ENCODE measurements around the gene MTMR12.

Gene MTMR12

GRCh38 chr5:32332966-32333365 lies 20.2 kb upstream of the MTMR12 start:
- DNase-seq (ENCODE audit: low read depth) = no peak
- no peak for TF ChIP-seq CTCF (IDR thresholded peaks at IDR 0.05; ENCODE audit: insufficient read depth, low read depth, low read length, missing control alignments)
- H3K4me3 ChIP-seq (ENCODE audit: low read depth, low read length) = no peak overlapping the region

GRCh38 chr5:32332361-32332760 lies 19.6 kb upstream of the MTMR12 start:
- TF ChIP-seq CTCF (IDR thresholded peaks at IDR 0.05; ENCODE audit: insufficient read depth, low read depth, low read length, missing control alignments) = no peak

DNA sequence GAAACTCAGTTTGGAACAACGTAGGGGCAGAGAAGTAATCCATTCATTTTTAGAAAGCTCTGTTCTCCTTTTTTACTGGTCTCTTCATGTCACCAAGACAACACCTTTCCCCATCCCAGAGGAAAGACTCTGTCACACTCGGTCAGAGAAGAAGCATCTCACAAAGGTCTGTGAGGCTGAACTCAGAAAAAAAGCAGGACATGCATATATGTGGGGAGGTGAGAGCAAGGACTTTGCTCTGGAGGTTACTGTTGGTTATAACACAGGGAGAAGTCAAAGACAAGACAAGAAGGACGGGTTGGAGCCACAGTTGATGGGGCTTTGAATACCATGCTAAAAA lies 19.2 kb upstream of the MTMR12 start:
- DNase-seq (ENCODE audit: low read depth) = no peak
- no peak overlapping the region for H3K4me3 ChIP-seq (ENCODE audit: low read depth, low read length)
- no peak for TF ChIP-seq CTCF (IDR thresholded peaks at IDR 0.05; ENCODE audit: insufficient read depth, low read depth, low read length, missing control alignments)

More at GRCh38 chr5:32332361-32332760, 19.6 kb upstream of the MTMR12 start:
- no peak for DNase-seq (ENCODE audit: low read depth)
- no peak overlapping the region for H3K4me3 ChIP-seq (ENCODE audit: low read depth, low read length)

DNA sequence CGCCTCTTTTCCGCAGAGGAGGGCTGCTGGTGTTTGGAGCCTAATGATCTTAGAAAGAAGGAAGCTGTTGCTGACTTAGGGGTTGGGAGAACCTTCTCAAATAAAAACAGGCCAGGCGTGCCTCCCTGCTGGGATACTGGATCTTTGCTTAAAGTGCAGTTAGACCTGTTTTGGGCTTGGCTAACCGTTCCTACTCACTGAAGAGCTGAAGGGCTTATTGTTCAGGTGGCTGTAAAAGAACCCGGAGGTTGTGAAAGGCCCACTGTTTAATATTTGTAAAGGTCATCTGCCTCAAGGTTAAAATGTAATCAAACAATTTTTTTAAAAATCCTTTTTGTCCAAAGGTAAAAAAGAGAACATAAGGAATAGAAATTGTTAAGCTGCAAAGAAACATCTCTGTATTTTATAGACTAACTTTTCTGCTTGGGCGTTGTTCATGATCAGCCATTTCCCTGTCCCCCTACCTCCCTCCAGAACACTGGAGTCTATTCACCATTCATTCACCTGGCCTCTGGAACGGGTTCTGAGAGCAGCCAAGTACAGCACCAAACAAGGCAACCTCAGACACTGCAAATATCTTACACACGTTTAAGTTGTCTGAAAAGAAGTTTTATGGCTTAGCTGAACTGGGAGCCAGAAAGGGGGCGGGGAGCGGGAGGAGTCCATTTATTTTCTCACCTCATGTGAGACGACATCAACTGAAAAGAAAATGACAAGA lies 18.6 kb upstream of the MTMR12 start:
- DNase-seq (ENCODE audit: low read depth) = no peak
- no peak overlapping the region for H3K4me3 ChIP-seq (ENCODE audit: low read depth, low read length)
- TF ChIP-seq CTCF (IDR thresholded peaks at IDR 0.05; ENCODE audit: insufficient read depth, low read depth, low read length, missing control alignments) = no peak

- no peak overlapping the region for H3K4me3 ChIP-seq (ENCODE audit: low read depth, low read length)
- no peak for TF ChIP-seq CTCF (IDR thresholded peaks at IDR 0.05; ENCODE audit: insufficient read depth, low read depth, low read length, missing control alignments)
- no peak for DNase-seq (ENCODE audit: low read depth)
These were observed 17.6 kb upstream of the MTMR12 start for GRCh38 chr5:32330126-32330971.

GRCh38 chr5:32329395-32329834 lies 16.7 kb upstream of the MTMR12 start:
- peak; percentile 76 for TF ChIP-seq CTCF (IDR thresholded peaks at IDR 0.05; ENCODE audit: insufficient read depth, low read depth, low read length, missing control alignments)
- no peak overlapping the region for H3K4me3 ChIP-seq (ENCODE audit: low read depth, low read length)
- peak; percentile 81 for DNase-seq (ENCODE audit: low read depth)
